Memory B cell (primary cell): ENCODE results near the gene TAS2R50.
"Not testable (repeated sequence)": the region's sequence is repeated elsewhere in the genome, so short reads cannot be mapped to it uniquely, and the experiment has no call there.

Source experiments
- ATAC-seq: fragments of 150-1000 bp; cut with Tn5 transposase; 2 replicates; pipeline ENCODE4 v1.10.0; 2021; ENCODE audit warnings: low read depth, mild to moderate bottlenecking, moderate library complexity
- DNase-seq, 2 donors: peaks; one replicate each; pipeline ENCODE4 v3.0.0; 2022; ENCODE audit warnings: low spot score in 2 of 2
- H3K27ac Mint-ChIP-seq: one replicate; pipeline ENCODE4 v1.8.0; 2022; ENCODE audit warnings: mild to moderate bottlenecking, moderate library complexity, mixed read lengths
- H3K27me3 Mint-ChIP-seq: one replicate; pipeline ENCODE4 v1.8.0; 2022; ENCODE audit warnings: mixed read lengths
- H3K36me3 Mint-ChIP-seq: one replicate; pipeline ENCODE4 v1.8.0; 2022; ENCODE audit warnings: mild to moderate bottlenecking, mixed read lengths
- H3K4me1 Mint-ChIP-seq: one replicate; pipeline ENCODE4 v1.8.0; 2022; ENCODE audit warnings: mixed read lengths
- H3K4me3 Mint-ChIP-seq: one replicate; pipeline ENCODE4 v1.8.0; 2022; ENCODE audit warnings: mild to moderate bottlenecking, moderate library complexity, mixed read lengths
- H3K9me3 Mint-ChIP-seq: one replicate; pipeline ENCODE4 v1.8.0; 2022; ENCODE audit warnings: mixed read lengths

TAS2R50 gene

GRCh38 chr12:10986812-10987211, at the start of gene TAS2R50:
TSS of gene TAS2R50 (minus strand) at chr12:10986912. CDS start at chr12:10986860, 52 bp downstream.
- Mint-ChIP-seq H3K27ac (no peak within 1 kb of the TSS), H3K27me3 (no peaks in the 10 kb centered on the region), H3K9me3 (peaks cover 5% of the 10 kb centered on the region), H3K4me1 (peaks cover 9% of the 10 kb centered on the region), H3K4me3 (no peak within 1 kb of the TSS), H3K36me3 (peaks cover 12% of the 10 kb centered on the region)
- ATAC-seq (no peak), DNase-seq (no peak)

GRCh38 chr12:11033959-11034358, 47.2 kb upstream of the TAS2R50 start:
- not testable (repeated sequence) for H3K9me3 Mint-ChIP-seq

GRCh38 chr12:11031307-11031706, 44.6 kb upstream of the TAS2R50 start, which contains the start of gene TAS2R31:
TSS of gene TAS2R31 (minus strand) at chr12:11031407. CDS start at chr12:11031335, 72 bp downstream.
- ATAC-seq (no peak), DNase-seq (no peak)
- Mint-ChIP-seq H3K27me3 (no peaks in the 10 kb centered on the region), H3K4me1 (no peaks in the 10 kb centered on the region), H3K27ac (no peak within 1 kb of the TSS), H3K36me3 (peaks cover 32% of the 10 kb centered on the region), H3K4me3 (no peak within 1 kb of the TSS), H3K9me3 (no peaks in the 10 kb centered on the region)

More at GRCh38 chr12:11033959-11034358, 47.2 kb upstream of the TAS2R50 start:
- not testable (repeated sequence) for H3K4me1 Mint-ChIP-seq, H3K27me3 Mint-ChIP-seq, H3K4me3 Mint-ChIP-seq, H3K27ac Mint-ChIP-seq, DNase-seq, ATAC-seq
- peaks cover 22% of the 10 kb centered on the region for H3K36me3 Mint-ChIP-seq

GRCh38 chr12:11026118-11026517, 39.4 kb upstream of the TAS2R50 start:
- ATAC-seq: no peak
- no peak for DNase-seq
- no peak overlapping the region for H3K27ac Mint-ChIP-seq
- peaks cover 6% of the 10 kb centered on the region for H3K4me1 Mint-ChIP-seq
- peaks cover 30% of the 10 kb centered on the region for H3K36me3 Mint-ChIP-seq
- H3K4me3 Mint-ChIP-seq: no peak overlapping the region
- peaks cover 4% of the 10 kb centered on the region for H3K9me3 Mint-ChIP-seq
- no peaks in the 10 kb centered on the region for H3K27me3 Mint-ChIP-seq

GRCh38 chr12:11023387-11023786, 36.7 kb upstream of the TAS2R50 start:
- Mint-ChIP-seq H3K36me3 (peaks cover 32% of the 10 kb centered on the region), H3K27ac (no peak overlapping the region), H3K27me3 (no peaks in the 10 kb centered on the region), H3K4me1 (peaks cover 6% of the 10 kb centered on the region), H3K9me3 (peaks cover 4% of the 10 kb centered on the region), H3K4me3 (no peak overlapping the region)
- DNase-seq (no peak), ATAC-seq (no peak)

GRCh38 chr12:11022520-11022919, 35.8 kb upstream of the TAS2R50 start, which contains the start of gene TAS2R19:
TSS of gene TAS2R19 (minus strand) at chr12:11022620. CDS start at chr12:11022571, 49 bp downstream.
- no peak for DNase-seq
- ATAC-seq: no peak
- no peak within 1 kb of the TSS for H3K27ac Mint-ChIP-seq
- no peaks in the 10 kb centered on the region for H3K27me3 Mint-ChIP-seq
- peaks cover 25% of the 10 kb centered on the region for H3K36me3 Mint-ChIP-seq
- H3K4me3 Mint-ChIP-seq: no peak within 1 kb of the TSS
- H3K4me1 Mint-ChIP-seq: peaks cover 6% of the 10 kb centered on the region
- H3K9me3 Mint-ChIP-seq: peaks cover 4% of the 10 kb centered on the region

- H3K27ac Mint-ChIP-seq: no peak overlapping the region
- peaks cover 1% of the 10 kb centered on the region for H3K4me1 Mint-ChIP-seq
- DNase-seq (no peak), ATAC-seq (no peak)
- peaks cover 12% of the 10 kb centered on the region for H3K36me3 Mint-ChIP-seq
- no peaks in the 10 kb centered on the region for H3K27me3 Mint-ChIP-seq
- H3K4me3 Mint-ChIP-seq: no peak overlapping the region
- no peaks in the 10 kb centered on the region for H3K9me3 Mint-ChIP-seq
Observed at GRCh38 chr12:11016937-11017336, 30.2 kb upstream of the TAS2R50 start.

- ATAC-seq (no peak), DNase-seq (no peak)
- no peaks in the 10 kb centered on the region for H3K27me3 Mint-ChIP-seq
- no peak overlapping the region for H3K27ac Mint-ChIP-seq
- H3K9me3 Mint-ChIP-seq: no peaks in the 10 kb centered on the region
- H3K4me1 Mint-ChIP-seq: no peaks in the 10 kb centered on the region
- peaks cover 8% of the 10 kb centered on the region for H3K36me3 Mint-ChIP-seq
- no peak overlapping the region for H3K4me3 Mint-ChIP-seq
Observed at GRCh38 chr12:11015775-11016430, 29.2 kb upstream of the TAS2R50 start.

- H3K4me3 Mint-ChIP-seq: no peak overlapping the region
- peaks cover 8% of the 10 kb centered on the region for H3K36me3 Mint-ChIP-seq
Observed at GRCh38 chr12:11014234-11014633, 27.5 kb upstream of the TAS2R50 start.

GRCh38 chr12:11007608-11008007, 20.9 kb upstream of the TAS2R50 start:
- H3K4me3 Mint-ChIP-seq: no peak overlapping the region
- H3K27ac Mint-ChIP-seq: no peak overlapping the region
- peaks cover 4% of the 10 kb centered on the region for H3K36me3 Mint-ChIP-seq
- no peaks in the 10 kb centered on the region for H3K27me3 Mint-ChIP-seq
- DNase-seq (no peak), ATAC-seq (no peak)
- H3K4me1 Mint-ChIP-seq: no peaks in the 10 kb centered on the region
- no peaks in the 10 kb centered on the region for H3K9me3 Mint-ChIP-seq

More at GRCh38 chr12:11014234-11014633, 27.5 kb upstream of the TAS2R50 start:
- H3K27me3 Mint-ChIP-seq: no peaks in the 10 kb centered on the region
- no peaks in the 10 kb centered on the region for H3K9me3 Mint-ChIP-seq
- no peak overlapping the region for H3K27ac Mint-ChIP-seq
- no peak for ATAC-seq
- H3K4me1 Mint-ChIP-seq: no peaks in the 10 kb centered on the region
- DNase-seq: no peak

- H3K4me3 Mint-ChIP-seq: no peak within 1 kb of the TSS
Observed at GRCh38 chr12:10998204-10998603, 11.5 kb upstream of the TAS2R50 start, which contains the start of gene TAS2R20. TSS of gene TAS2R20 (minus strand) at chr12:10998304. CDS start at chr12:10997875, 429 bp downstream.

GRCh38 chr12:10994307-10994706, 7.6 kb upstream of the TAS2R50 start:
- DNase-seq (no peak), ATAC-seq (no peak)
- Mint-ChIP-seq H3K27ac (no peak overlapping the region), H3K27me3 (no peaks in the 10 kb centered on the region), H3K4me3 (no peak overlapping the region), H3K36me3 (peaks cover 27% of the 10 kb centered on the region), H3K9me3 (peaks cover 5% of the 10 kb centered on the region), H3K4me1 (no peaks in the 10 kb centered on the region)

More at GRCh38 chr12:10998204-10998603, 11.5 kb upstream of the TAS2R50 start, which contains the start of gene TAS2R20:
- Mint-ChIP-seq H3K27ac (no peak within 1 kb of the TSS), H3K4me1 (no peaks in the 10 kb centered on the region), H3K27me3 (no peaks in the 10 kb centered on the region), H3K9me3 (peaks cover 4% of the 10 kb centered on the region), H3K36me3 (peaks cover 17% of the 10 kb centered on the region)
- DNase-seq (no peak), ATAC-seq (no peak)

GRCh38 chr12:10989107-10989506, 2.4 kb upstream of the TAS2R50 start:
- ATAC-seq: no peak

GRCh38 chr12:10982244-10982643, 4.5 kb downstream of the TAS2R50 start:
- Mint-ChIP-seq H3K4me1 (peaks cover 14% of the 10 kb centered on the region), H3K27me3 (no peaks in the 10 kb centered on the region), H3K36me3 (peaks cover 2% of the 10 kb centered on the region), H3K27ac (no peak overlapping the region), H3K9me3 (no peaks in the 10 kb centered on the region), H3K4me3 (no peak overlapping the region)
- no peak for ATAC-seq
- no peak for DNase-seq

More at GRCh38 chr12:10989107-10989506, 2.4 kb upstream of the TAS2R50 start:
- Mint-ChIP-seq H3K27ac (no peak overlapping the region), H3K27me3 (no peaks in the 10 kb centered on the region), H3K4me1 (no peaks in the 10 kb centered on the region), H3K9me3 (peaks cover 5% of the 10 kb centered on the region), H3K36me3 (peaks cover 12% of the 10 kb centered on the region), H3K4me3 (no peak overlapping the region)
- DNase-seq: no peak

GRCh38 chr12:10974965-10975364, 11.7 kb downstream of the TAS2R50 start:
- no peak overlapping the region for H3K4me3 Mint-ChIP-seq
- peaks cover 6% of the 10 kb centered on the region for H3K36me3 Mint-ChIP-seq
- H3K27me3 Mint-ChIP-seq: no peaks in the 10 kb centered on the region
- DNase-seq (no peak), ATAC-seq (no peak)
- no peak overlapping the region for H3K27ac Mint-ChIP-seq
- H3K9me3 Mint-ChIP-seq: no peaks in the 10 kb centered on the region
- H3K4me1 Mint-ChIP-seq: peaks cover 5% of the 10 kb centered on the region
